GM21529 (cell line): ENCODE data around the gene CNBD2.
A peak's percentile ranks its signal among the peaks of the same experiment; 100 is the strongest.
"Not testable (repeated sequence)": the region's sequence is repeated elsewhere in the genome, so short reads cannot be mapped to it uniquely, and the experiment has no call there.

ENCODE experiments used
- ATAC-seq: cut with Tn5 transposase; IDR thresholded peaks from one replicate; pipeline ENCODE4 v1.9.1; 2021; ENCODE audit not compliant: unreplicated experiment

Gene CNBD2

GRCh38 chr20:36060676-36061075 lies 92.3 kb downstream of the CNBD2 start:
- ATAC-seq = no peak

- no peak for ATAC-seq
Measured at GRCh38 chr20:36061754-36062153, 93.4 kb downstream of the CNBD2 start.

- ATAC-seq = no peak
Measured at GRCh38 chr20:36062799-36063198, 94.4 kb downstream of the CNBD2 start.

- ATAC-seq = no peak
Measured at GRCh38 chr20:36063916-36064657, 95.7 kb downstream of the CNBD2 start.

GRCh38 chr20:36064658-36065426 lies 96.5 kb downstream of the CNBD2 start:
- peak; percentile 94 for ATAC-seq

GRCh38 chr20:36065427-36065998 lies 97.1 kb downstream of the CNBD2 start:
- ATAC-seq = no peak

GRCh38 chr20:36066777-36067176 lies 98.4 kb downstream of the CNBD2 start:
- ATAC-seq = no peak

GRCh38 chr20:36068526-36068925 lies 100.1 kb downstream of the CNBD2 start:
- not testable (repeated sequence) for ATAC-seq

- no peak for ATAC-seq
Measured at GRCh38 chr20:36070451-36070850, 102.1 kb downstream of the CNBD2 start.

GRCh38 chr20:36071848-36072247 lies 103.5 kb downstream of the CNBD2 start:
- no peak for ATAC-seq

- no peak for ATAC-seq
Measured at GRCh38 chr20:36074983-36075382, 106.6 kb downstream of the CNBD2 start.

- ATAC-seq = not testable (repeated sequence)
Measured at GRCh38 chr20:36077762-36078161, 109.4 kb downstream of the CNBD2 start.

- no peak for ATAC-seq
Measured at GRCh38 chr20:36079486-36079885, 111.1 kb downstream of the CNBD2 start.

GRCh38 chr20:36079984-36080383 lies 111.6 kb downstream of the CNBD2 start:
- ATAC-seq = not testable (repeated sequence)
